Erythroblast (primary cell): ENCODE data around the gene KCNIP3.

Experiments used
- GATA1 ChIP-seq: IDR thresholded peaks from 2 replicates; pipeline ENCODE4 v1.6.1; 2011; ENCODE audit warnings: low read depth, mild to moderate bottlenecking, control low read depth, low read length, moderate library complexity
- POLR2A ChIP-seq: IDR thresholded peaks from 2 replicates; pipeline ENCODE4 v1.6.1; 2011; ENCODE audit warnings: mild to moderate bottlenecking, low read length

GRCh38 chr2:95357717-95358280, 60.7 kb downstream of the KCNIP3 start:
- TF ChIP-seq POLR2A: no peak
- TF ChIP-seq GATA1: no peak
